K562 (cell line): ENCODE measurements around the gene RBMS1. TPM values are rescaled to one million over a fixed set of nuclear protein-coding genes. Genes with fewer than 3 reads are reported as not detected.
A peak's percentile ranks its signal among the peaks of the same experiment; 100 is the strongest.

ENCODE experiments used
- ATAC-seq: fragments of 200-7000 bp; cut with Tn5 transposase; 3 replicates; pipeline ENCODE4 v1.9.1; 2020; ENCODE audit warnings: moderate library complexity
- BruUV-seq: library from RNA; stranded (reverse); fragments of 400-500 nt; replicated peaks from 2 replicates; lab custom pipeline; 2021; lab: Mats Ljungman, UMichigan
- CTCF ChIA-PET: fragments of 300-600 bp; formaldehyde crosslinking; extraction: SDS; loops from one replicate; lab custom pipeline; 2021; ENCODE audit warnings: low intra/inter-chr PET ratio; lab: Yijun Ruan, JAX
- POLR2A ChIA-PET: fragments of 300-600, 350-650 bp; sonication (Branson Sonifier 250); formaldehyde crosslinking; extraction: SDS; loops from one replicate; lab custom pipeline; 2021; ENCODE audit warnings: antibody characterized with exemption, inconsistent platforms; lab: Yijun Ruan, JAX
- DNase-seq, 4 experiments: peaks; one replicate each; pipeline versions ENCODE4 v3.0.0 to v3.0.0-alpha.2; 2011 to 2018; ENCODE audit warnings: low spot score in 3 of 4, mixed read lengths in 3 of 4; ENCODE audit errors: extremely low read depth in 1 of 4
- FAIRE-seq: peaks from 2 replicates; lab custom pipeline; 2011; peaks lifted over from hg19 to GRCh38; lab: Jason Lieb, UNC
- H2AFZ ChIP-seq: 2 replicates; pipeline ENCODE4 v1.6.0; 2011; ENCODE audit warnings: low read depth, low read length, control low read depth, inconsistent platforms
- H3K27ac ChIP-seq: fragments of 200-600 bp; 3 replicates; pipeline ENCODE4 v1.8.0; 2011; ENCODE audit warnings: low read depth, mild to moderate bottlenecking, control low read depth, inconsistent platforms, low read length, moderate library complexity, mixed read lengths; ENCODE audit errors: extremely low read depth
- H3K27me3 ChIP-seq, 2 experiments: fragments of 300-600 bp in 1 of 2; 2 replicates in 1 of 2; 3 replicates in 1 of 2; pipeline versions ENCODE4 v1.6.0 to v1.8.0; 2011; ENCODE audit warnings: inconsistent platforms in 2 of 2, low read length in 2 of 2, mild to moderate bottlenecking in 1 of 2, mixed read lengths in 1 of 2, moderate library complexity in 1 of 2; ENCODE audit not compliant: control insufficient read depth in 2 of 2, insufficient read depth in 2 of 2
- H3K36me3 ChIP-seq: fragments of 300-600 bp; 3 replicates; pipeline ENCODE4 v1.8.0; 2011; ENCODE audit warnings: mild to moderate bottlenecking, low read length, inconsistent platforms; ENCODE audit not compliant: control insufficient read depth, insufficient read depth
- H3K4me1 ChIP-seq, 2 experiments: fragments of 200-600 bp in 1 of 2; replicated peaks in 1 of 2; 2 replicates in 1 of 2; 3 replicates in 1 of 2; pipeline versions ENCODE4 v1.5.1 to v1.8.0; 2011; ENCODE audit warnings: inconsistent platforms in 2 of 2, low read length in 2 of 2, mild to moderate bottlenecking in 1 of 2, mixed read lengths in 1 of 2, moderate library complexity in 1 of 2; ENCODE audit not compliant: control insufficient read depth in 2 of 2, insufficient read depth in 2 of 2
- H3K4me2 ChIP-seq: 2 replicates; pipeline ENCODE4 v1.6.1; 2011; ENCODE audit warnings: low read length, control low read depth, inconsistent platforms, mixed read lengths; ENCODE audit not compliant: insufficient read depth
- H3K4me3 ChIP-seq: fragments of 200-600 bp; sonication (generic), shearing (Covaris generic); 2 replicates; pipeline ENCODE4 v1.5.1; 2016; ENCODE audit warnings: control low read depth, inconsistent platforms
- H3K79me2 ChIP-seq: fragments of 200-600 bp; 3 replicates; pipeline ENCODE4 v1.8.0; 2011; ENCODE audit warnings: low read length, inconsistent platforms; ENCODE audit not compliant: control insufficient read depth, insufficient read depth
- H3K9ac ChIP-seq, 2 experiments: 2 replicates each; pipeline versions ENCODE4 v1.6.0 to v1.6.1; 2011; ENCODE audit warnings: low read depth in 2 of 2, low read length in 2 of 2, control low read depth in 1 of 2, inconsistent platforms in 1 of 2, mild to moderate bottlenecking in 1 of 2, mixed read lengths in 1 of 2; ENCODE audit not compliant: insufficient read depth in 1 of 2
- H3K9me1 ChIP-seq: one replicate; pipeline ENCODE4 v1.6.0; 2011; ENCODE audit warnings: inconsistent platforms, mild to moderate bottlenecking, low read length, moderate library complexity; ENCODE audit not compliant: control insufficient read depth, insufficient read depth
- H3K9me3 ChIP-seq: replicated peaks from 2 replicates; pipeline ENCODE4 v1.5.1; 2011; ENCODE audit warnings: low read depth, low read length, inconsistent platforms; ENCODE audit not compliant: control insufficient read depth, insufficient read depth
- H4K20me1 ChIP-seq: replicated peaks from 2 replicates; pipeline ENCODE4 v1.6.1; 2011; ENCODE audit warnings: low read length, inconsistent platforms, mixed read lengths; ENCODE audit not compliant: control insufficient read depth, insufficient read depth
- KAT7 ChIP-seq: sonication (generic); formaldehyde crosslinking; IDR thresholded peaks from 2 replicates; pipeline ENCODE4 v1.8.0; 2022; ENCODE audit warnings: missing genetic modification reagents, mild to moderate bottlenecking, borderline replicate concordance
- KDM2B ChIP-seq: fragments of 250-450 bp; sonication (Bioruptor Pico); IDR thresholded peaks from 2 replicates; pipeline ENCODE4 v1.8.0; 2021; ENCODE audit warnings: mild to moderate bottlenecking, moderate library complexity
- NR2C2 ChIP-seq, 2 experiments: fragments of 200-800 bp in 1 of 2; sonication (Bioruptor generic) in 1 of 2; sonication (generic) in 1 of 2; formaldehyde crosslinking in 1 of 2; IDR thresholded peaks; 2 replicates each; pipeline versions ENCODE4 v1.6.1 to v1.8.0; 2016 to 2022; ENCODE audit warnings: mild to moderate bottlenecking in 1 of 2, missing compliant biosample characterization in 1 of 2, missing genetic modification characterization in 1 of 2, missing genetic modification reagents in 1 of 2
- ZNF24 ChIP-seq: fragments of 450-650 bp; IDR thresholded peaks from 2 replicates; pipeline ENCODE4 v1.6.1; 2016
- ZNF785 ChIP-seq: fragments of 250-450 bp; sonication (Bioruptor Pico); IDR thresholded peaks from 2 replicates; pipeline ENCODE4 v1.4.0; 2020; ENCODE audit warnings: mild to moderate bottlenecking
- WGBS: fragments of 100-300 bp; shearing (Covaris generic); methylation state at CpG from one replicate; pipeline ENCODE4 v1.1.6; 2016; ENCODE audit warnings: low coverage, mixed read lengths; ENCODE audit not compliant: insufficient coverage; ENCODE audit errors: missing lambda C conversion rate; 5-methylcytosine and 5-hydroxymethylcytosine counted together
- in situ Hi-C: fragments of 300-500 bp; cut with MboI; formaldehyde crosslinking; loops from 4 replicates; pipeline ENCODE4 v1.15.0; 2018; ENCODE audit warnings: inconsistent platforms, mixed read lengths
- intact Hi-C: fragments of 100-400 bp; cut with micrococcal nuclease; formaldehyde crosslinking; loops from 2 replicates; pipeline ENCODE4 v1.14.2; 2022
- polyA plus RNA-seq, 8 experiments: library from polyadenylated mRNA; depleted of rRNA in 4 of 8; stranded (reverse) in 5 of 8; unstranded in 3 of 8; fragments of >200 nt; fragmentation: Nextera tagmentation in 2 of 8; fragmentation: Illumina TruSeq in 1 of 8; extraction: Ambion mirVana in 2 of 8; extraction: Trizol in 1 of 8; gene quantifications; 2 replicates each; pipeline versions ENCODE4 v1.2.1 to v1.2.3, GENCODE V29; 2011 to 2014; ENCODE audit warnings: inconsistent platforms in 1 of 8, missing spikeins in 1 of 8
- total RNA-seq, 7 experiments: library from RNA; depleted of rRNA in 6 of 7; stranded (reverse); fragments of >200 nt in 6 of 7; fragmentation: Illumina TruSeq in 2 of 7; extraction: Trizol in 2 of 7; gene quantifications; 2 replicates each; pipeline versions ENCODE4 v1.2.1 to v1.2.3, GENCODE V29; 2011 to 2021; ENCODE audit warnings: low replicate concordance in 1 of 7

The RBMS1 gene
- total and polyA plus RNA-seq, 9 of the 15 experiments (the other 6 are each of a cell fraction or from before 2014, with no cell fraction given), result 0.04 to 0.31 (median 0.09) TPM; not detected in 6

DNA sequence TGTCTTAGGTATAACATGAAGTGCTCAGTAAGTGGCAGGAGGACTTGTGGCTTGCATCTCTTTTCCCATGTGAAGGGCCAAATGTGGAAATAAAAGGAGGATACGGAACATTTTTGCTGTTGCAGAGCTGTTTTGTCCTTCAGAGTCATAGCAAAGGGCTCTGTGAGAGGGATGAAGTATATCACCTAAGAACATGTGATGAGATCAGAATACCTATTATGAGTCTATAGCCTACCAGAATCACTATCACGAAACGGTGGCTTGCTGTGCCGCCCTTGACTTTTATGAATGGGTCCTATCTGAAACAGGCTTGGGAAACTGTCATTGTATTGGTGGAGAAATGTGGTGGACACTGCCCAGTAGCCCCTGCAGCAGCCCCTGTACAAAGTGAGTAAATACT lies 226.6 kb downstream of the RBMS1 start:
- H2AFZ ChIP-seq, result no peak overlapping the region
- H3K27me3 ChIP-seq, result peaks cover 0 to 25% of the 10 kb centered on the region in 2 experiments; a peak in 2 of 5 replicates
- POLR2A ChIA-PET, result no interaction called here
- no peaks in the 10 kb centered on the region for H3K36me3 ChIP-seq
- H3K9ac ChIP-seq, result no peak overlapping the region
- intact Hi-C loops, result no loop called here
- no peak for ATAC-seq
- in situ Hi-C loops, result no loop called here
- WGBS, result 0% methylated on average over 4 of the region's 4 CpGs
- no peak overlapping the region for H3K4me3 ChIP-seq
- CTCF ChIA-PET, result no interaction called here
- H3K27ac ChIP-seq, result no peak overlapping the region
- no peaks in the 10 kb centered on the region; the same call in 1 of the 2 replicates for H4K20me1 ChIP-seq
- no peaks in the 10 kb centered on the region for H3K9me3 ChIP-seq
- no peaks in the 10 kb centered on the region for H3K9me1 ChIP-seq
- H3K4me2 ChIP-seq, result no peak overlapping the region
- no peaks in the 10 kb centered on the region for H3K79me2 ChIP-seq
- FAIRE-seq, result no peak
- no peak for TF ChIP-seq NR2C2 (CRISPR knock-in tag; IDR thresholded peaks at IDR 0.05)
- no peak for TF ChIP-seq NR2C2 (tag; IDR thresholded peaks at IDR 0.05)
- no peak for TF ChIP-seq ZNF785
- no peak for TF ChIP-seq KAT7 (CRISPR knock-in tag)
- TF ChIP-seq, all 486 proteins: peak for 0
- peaks cover 3 to 11% of the 10 kb centered on the region in 2 experiments; a peak in 4 of 5 replicates for H3K4me1 ChIP-seq
- no TSS peak for BruUV-seq
- DNase-seq, result no peak

DNA sequence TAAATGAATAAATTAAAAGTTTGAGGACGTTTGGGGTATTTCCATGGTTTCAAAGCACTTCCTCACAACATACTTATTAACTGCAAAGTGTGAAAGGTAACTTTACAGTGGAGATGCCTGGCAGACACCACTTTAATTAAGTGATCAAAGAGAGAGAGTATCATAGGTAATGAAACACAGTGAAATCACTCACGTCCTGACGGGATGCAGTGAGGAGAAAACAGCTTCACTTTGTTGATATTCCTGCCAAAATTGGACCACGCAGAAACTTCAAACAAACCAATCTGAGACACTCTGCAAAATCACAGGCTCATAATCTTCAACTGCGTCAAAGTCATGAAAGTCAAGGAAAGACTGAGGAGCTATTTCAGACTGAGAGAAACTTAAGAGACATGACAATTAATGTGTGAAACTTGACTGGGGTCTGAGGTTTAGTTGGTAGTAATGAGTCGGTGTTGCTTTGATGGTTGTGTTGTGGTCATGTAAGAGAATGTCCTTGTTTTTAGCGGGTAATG lies 227.5 kb downstream of the RBMS1 start:
- no peak for TF ChIP-seq KDM2B (CRISPR knock-in tag)
- TF ChIP-seq ZNF24, result no peak
- TF ChIP-seq, all 486 proteins: peak for 0
- Histone ChIP-seq H2AFZ (no peak overlapping the region), H3K4me2 (no peak overlapping the region), H3K27ac (no peak overlapping the region), H3K9me3 (no peaks in the 10 kb centered on the region), H3K4me3 (no peak overlapping the region), H3K36me3 (no peaks in the 10 kb centered on the region), H3K79me2 (no peaks in the 10 kb centered on the region), H3K9me1 (no peaks in the 10 kb centered on the region), H4K20me1 (no peaks in the 10 kb centered on the region; the same call in 1 of the 2 replicates), H3K27me3 (peaks cover 0 to 19% of the 10 kb centered on the region in 2 experiments; a peak in 2 of 5 replicates), H3K4me1 (peaks cover 3 to 11% of the 10 kb centered on the region in 2 experiments; a peak in 4 of 5 replicates), H3K9ac (no peak overlapping the region)
- DNase-seq (no peak), FAIRE-seq (peak; percentile 71), ATAC-seq (no peak)
- intact Hi-C loops, result no loop called here
- under 1% methylated on average over 7 of the region's 7 CpGs for WGBS
- POLR2A ChIA-PET, result no interaction called here
- no TSS peak for BruUV-seq
- CTCF ChIA-PET, result no interaction called here
- in situ Hi-C loops, result no loop called here
